Thoracic aorta (tissue), 2 donors: ENCODE data around the gene IER5. TPM values are rescaled to one million over a fixed set of nuclear protein-coding genes. Genes with fewer than 3 reads are reported as not detected.

Source experiments
- ATAC-seq: fragments of 150-250 bp; one replicate; pipeline ENCODE4 v1.8.0; 2017; ENCODE audit warnings: low read depth; ENCODE audit not compliant: insufficient number of reproducible peaks, low FRiP score
- DNase-seq: peaks from one replicate; pipeline ENCODE4 v3.0.0-alpha.2; 2020; ENCODE audit warnings: low spot score
- H3K27ac ChIP-seq, 2 donors: fragments of 200-600 bp; sonication (generic); 1 replicate in 1 of 2; 2 replicates in 1 of 2; pipeline ENCODE4 v1.5.1; 2016; ENCODE audit warnings: mild to moderate bottlenecking in 2 of 2, moderate library complexity in 2 of 2
- H3K27me3 ChIP-seq: fragments of 200-600 bp; sonication (generic); replicated peaks from 2 replicates; pipeline ENCODE4 v1.6.0; 2016; ENCODE audit warnings: mild to moderate bottlenecking; ENCODE audit not compliant: insufficient read depth
- H3K36me3 ChIP-seq: fragments of 200-600 bp; sonication (generic); one replicate; pipeline ENCODE4 v1.5.1; 2016
- H3K4me1 ChIP-seq, 2 donors: fragments of 200-600 bp; sonication (generic); 1 replicate in 1 of 2; 2 replicates in 1 of 2; pipeline versions ENCODE4 v1.5.1 to v1.6.0; 2016; ENCODE audit warnings: low read depth in 2 of 2, mild to moderate bottlenecking in 1 of 2; ENCODE audit not compliant: control insufficient read depth in 1 of 2
- H3K4me3 ChIP-seq: fragments of 200-600 bp; sonication (generic); 2 replicates; pipeline ENCODE4 v1.5.1; 2016; ENCODE audit warnings: mild to moderate bottlenecking
- H3K9me3 ChIP-seq: fragments of 200-600 bp; sonication (generic); 2 replicates; pipeline ENCODE4 v1.5.1; 2016
- CTCF ChIP-seq: fragments of 200-600 bp; sonication (generic); IDR thresholded peaks from one replicate; pipeline ENCODE4 v1.5.1; 2019; ENCODE audit warnings: antibody characterized with exemption
- total RNA-seq, 2 donors: library from RNA; depleted of rRNA; stranded (reverse); fragments of >200 nt; gene quantifications; one replicate each; pipeline versions ENCODE4 v1.1.0 to v1.2.3, GENCODE V29; 2016

The IER5 gene
- total RNA-seq, 2 donors from 2014 or later = 20.2 to 55.8 TPM

DNA sequence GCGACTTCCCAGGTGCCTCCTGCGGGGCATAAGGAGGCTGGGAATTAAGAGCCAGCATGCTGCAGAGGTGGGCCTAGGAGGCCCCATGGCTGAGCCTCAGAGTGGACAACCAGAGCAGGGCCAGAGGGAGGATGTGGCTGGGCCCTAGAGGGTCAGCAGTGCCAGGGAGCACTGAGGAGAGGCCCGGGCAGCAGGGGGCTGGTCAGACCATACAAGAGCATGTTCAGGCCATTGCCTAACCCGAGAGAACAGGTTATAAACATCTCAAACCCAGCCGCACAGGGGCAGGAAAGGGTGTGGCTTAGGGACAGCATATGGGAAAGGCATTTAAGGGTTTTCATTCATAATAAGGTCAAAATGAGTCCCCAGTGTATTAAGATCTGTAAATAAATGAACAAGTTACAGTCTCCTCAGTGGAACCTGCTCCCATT lies 51.1 kb downstream of the IER5 start:
- Histone ChIP-seq H3K36me3 (no peaks in the 10 kb centered on the region), H3K27ac (peak overlapping the region in 1 of 2 donors; percentile 58), H3K27me3 (no peaks in the 10 kb centered on the region), H3K4me1 (peaks cover 24 to 50% of the 10 kb centered on the region in 2 donors), H3K9me3 (no peaks in the 10 kb centered on the region), H3K4me3 (no peak overlapping the region)
- TF ChIP-seq CTCF = no peak
- ATAC-seq (no peak), DNase-seq (no peak)

DNA sequence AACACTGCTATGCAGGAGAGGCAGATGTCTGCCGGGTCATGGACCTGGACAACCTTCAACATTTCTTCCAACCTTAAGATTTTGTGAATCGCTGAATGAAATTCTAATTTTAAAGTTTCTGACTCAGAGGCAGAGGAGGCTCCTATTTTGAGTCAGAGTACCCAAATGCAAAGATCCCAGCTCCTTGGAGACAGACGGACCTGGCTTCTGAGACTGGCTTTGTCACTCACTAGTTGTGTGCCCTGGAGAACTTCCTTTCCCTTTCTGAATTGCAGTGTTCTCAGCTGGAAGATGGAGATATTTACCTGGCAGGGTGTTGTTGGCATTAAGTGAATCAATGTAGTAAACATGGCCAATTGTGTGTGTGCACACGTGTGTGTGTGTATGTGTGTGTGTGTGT lies 51.9 kb downstream of the IER5 start:
- Histone ChIP-seq H3K4me1 (peaks cover 16 to 43% of the 10 kb centered on the region in 2 donors), H3K27me3 (no peaks in the 10 kb centered on the region), H3K4me3 (no peak overlapping the region), H3K27ac (peak overlapping the region; percentile 58 to 61), H3K36me3 (no peaks in the 10 kb centered on the region), H3K9me3 (no peaks in the 10 kb centered on the region)
- ATAC-seq (peak; percentile 15), DNase-seq (no peak)
- no peak for TF ChIP-seq CTCF

DNA sequence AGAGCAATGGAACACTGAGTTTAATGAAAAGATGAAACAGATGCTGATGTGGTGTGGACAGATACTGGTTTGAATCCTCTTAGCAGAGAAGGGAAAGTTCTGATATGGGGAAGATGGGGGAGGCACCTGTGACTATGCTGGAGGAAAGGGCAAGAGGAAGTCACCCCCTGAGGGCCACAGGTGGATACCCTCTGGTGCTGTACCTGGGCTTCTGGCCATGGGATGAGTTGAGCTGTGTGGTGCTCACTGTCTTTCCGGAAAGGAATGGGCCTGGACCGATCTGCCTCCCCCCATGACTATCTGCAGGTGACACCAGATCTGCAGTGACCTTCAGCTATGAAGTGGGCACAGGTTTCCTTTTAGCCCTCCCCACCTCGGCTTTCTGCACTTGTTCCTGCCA lies 52.4 kb downstream of the IER5 start:
- TF ChIP-seq CTCF = no peak
- no peak for DNase-seq
- Histone ChIP-seq H3K27ac (peak overlapping the region; percentile 58 to 61), H3K36me3 (no peaks in the 10 kb centered on the region), H3K27me3 (no peaks in the 10 kb centered on the region), H3K4me1 (peaks cover 12 to 38% of the 10 kb centered on the region in 2 donors), H3K4me3 (no peak overlapping the region), H3K9me3 (no peaks in the 10 kb centered on the region)
- no peak for ATAC-seq

GRCh38 chr1:181141431-181141910 lies 53.0 kb downstream of the IER5 start:
- H3K36me3 ChIP-seq = no peaks in the 10 kb centered on the region
- no peak for TF ChIP-seq CTCF
- peak overlapping the region; percentile 58 to 61 for H3K27ac ChIP-seq
- no peak overlapping the region for H3K4me3 ChIP-seq
- DNase-seq = peak; percentile 61
- H3K27me3 ChIP-seq = no peaks in the 10 kb centered on the region
- no peaks in the 10 kb centered on the region for H3K9me3 ChIP-seq
- peak; percentile 57 for ATAC-seq
- H3K4me1 ChIP-seq = peaks cover 6 to 32% of the 10 kb centered on the region in 2 donors

Other genes starting within 250 kb of the IER5 start
- gene KIAA1614, start 175.8 kb upstream of the IER5 start, total RNA-seq = 10 to 100 TPM in 1 of 2 donors, 1 to 10 TPM in 1; 9.8 to 13.8 TPM
- gene STX6, start 65.8 kb upstream of the IER5 start, total RNA-seq = 10 to 100 TPM; 23.0 to 25.5 TPM
- 10 to 100 TPM; 19.6 to 30.0 TPM for gene MR1, start 54.7 kb upstream of the IER5 start, total RNA-seq